DOHH2 (cell line): ENCODE results near the gene IGF2BP1.

Experiments used
- EZH2phosphoT487 ChIP-seq: fragments of 200-600 bp; sonication (generic); IDR thresholded peaks from 2 replicates; pipeline ENCODE4 v1.6.1; 2017; ENCODE audit warnings: borderline replicate concordance, mild to moderate bottlenecking, antibody characterized with exemption, low read length, moderate library complexity, mixed read lengths
- TF ChIP-seq, protein P1 (sequence below): fragments of 200-600 bp; sonication (generic); IDR thresholded peaks from one replicate; pipeline ENCODE4 v1.5.1; 2014; ENCODE audit warnings: antibody characterized with exemption, mild to moderate bottlenecking, low read depth, low read length; ENCODE audit not compliant: poor library complexity, severe bottlenecking

DNA sequence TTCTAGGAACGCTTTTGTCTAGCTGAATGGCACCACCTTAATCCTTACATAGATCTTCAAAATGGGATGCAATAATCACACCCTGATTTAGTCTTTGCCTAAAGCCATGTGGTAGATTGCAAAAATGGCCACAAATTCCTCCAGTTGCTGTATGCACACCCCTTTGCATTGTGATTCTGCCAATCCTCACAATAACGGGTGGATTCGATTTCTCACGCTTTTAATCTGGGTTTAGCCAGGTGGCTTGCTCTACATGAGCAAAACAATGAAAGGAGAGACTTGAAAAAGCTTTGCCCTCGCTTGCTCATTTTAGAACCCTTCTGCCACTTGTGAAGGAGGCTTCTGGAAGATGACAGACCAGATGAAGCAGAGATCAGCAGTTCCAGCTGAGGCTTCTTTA, 85.0 kb downstream of the IGF2BP1 start:
- TF ChIP-seq, protein P1, sequence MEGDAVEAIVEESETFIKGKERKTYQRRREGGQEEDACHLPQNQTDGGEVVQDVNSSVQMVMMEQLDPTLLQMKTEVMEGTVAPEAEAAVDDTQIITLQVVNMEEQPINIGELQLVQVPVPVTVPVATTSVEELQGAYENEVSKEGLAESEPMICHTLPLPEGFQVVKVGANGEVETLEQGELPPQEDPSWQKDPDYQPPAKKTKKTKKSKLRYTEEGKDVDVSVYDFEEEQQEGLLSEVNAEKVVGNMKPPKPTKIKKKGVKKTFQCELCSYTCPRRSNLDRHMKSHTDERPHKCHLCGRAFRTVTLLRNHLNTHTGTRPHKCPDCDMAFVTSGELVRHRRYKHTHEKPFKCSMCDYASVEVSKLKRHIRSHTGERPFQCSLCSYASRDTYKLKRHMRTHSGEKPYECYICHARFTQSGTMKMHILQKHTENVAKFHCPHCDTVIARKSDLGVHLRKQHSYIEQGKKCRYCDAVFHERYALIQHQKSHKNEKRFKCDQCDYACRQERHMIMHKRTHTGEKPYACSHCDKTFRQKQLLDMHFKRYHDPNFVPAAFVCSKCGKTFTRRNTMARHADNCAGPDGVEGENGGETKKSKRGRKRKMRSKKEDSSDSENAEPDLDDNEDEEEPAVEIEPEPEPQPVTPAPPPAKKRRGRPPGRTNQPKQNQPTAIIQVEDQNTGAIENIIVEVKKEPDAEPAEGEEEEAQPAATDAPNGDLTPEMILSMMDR = no peak
- no peak for TF ChIP-seq EZH2phosphoT487
